Measurements from ENCODE around the gene SMIM23. TPM values are rescaled to one million over a fixed set of nuclear protein-coding genes. Genes with fewer than 3 reads are reported as not detected.

Gene SMIM23
- total and polyA plus RNA-seq, 2 experiments from 2014 or later, result not detected

DNA sequence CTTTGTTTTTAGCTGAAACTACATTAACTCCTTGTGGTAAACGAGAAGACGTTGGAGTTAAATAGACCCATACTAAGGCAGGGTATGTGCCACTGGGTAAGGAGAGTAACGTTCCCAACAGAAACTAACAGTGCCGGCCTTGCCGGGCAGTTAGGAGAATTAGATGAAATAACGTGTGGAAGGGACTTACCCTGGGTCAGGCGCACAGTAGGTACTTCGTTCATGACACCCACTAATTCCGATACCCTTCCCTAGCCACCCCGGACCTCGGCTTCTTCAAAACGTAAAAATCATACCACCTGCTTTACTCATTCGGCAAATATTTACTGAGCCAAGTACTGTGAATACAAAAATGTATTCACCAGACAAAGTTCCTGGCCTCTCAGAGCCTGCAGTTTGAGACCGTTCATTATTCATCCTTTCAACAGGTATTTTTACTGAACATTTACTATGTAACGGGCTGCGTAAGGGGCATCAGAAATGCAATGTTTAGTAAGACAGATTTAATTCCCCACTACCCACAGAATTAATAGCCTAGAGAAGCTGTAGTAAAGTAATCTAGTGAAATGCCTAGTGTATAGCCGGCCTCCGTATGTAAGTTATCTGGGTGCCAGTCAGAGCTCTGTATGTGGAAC lies 3.2 kb upstream of the SMIM23 start:
- no peak for TF ChIP-seq CTCF (IDR thresholded peaks at IDR 0.05; ENCODE audit: low read depth, low read length)
- no peak overlapping the region for H3K4me3 ChIP-seq
- H3K9me3 ChIP-seq (ENCODE audit: low read depth), result no peaks in the 10 kb centered on the region
- H3K36me3 ChIP-seq, result no peaks in the 10 kb centered on the region
- no peak for DNase-seq (ENCODE audit: low read depth in 1 of 2, low spot score in 1 of 2)
- H3K27me3 ChIP-seq, result no peaks in the 10 kb centered on the region
- no peak overlapping the region for H3K27ac ChIP-seq
- H3K4me1 ChIP-seq (ENCODE audit: low read depth), result no peaks in the 10 kb centered on the region

GRCh38 chr5:171783051-171783450 lies 2.6 kb upstream of the SMIM23 start:
- Histone ChIP-seq H3K27ac (no peak overlapping the region), H3K27me3 (no peaks in the 10 kb centered on the region), H3K36me3 (no peaks in the 10 kb centered on the region), H3K4me3 (no peak overlapping the region), H3K4me1 (ENCODE audit: low read depth) (no peaks in the 10 kb centered on the region), H3K9me3 (ENCODE audit: low read depth) (no peaks in the 10 kb centered on the region)
- DNase-seq (ENCODE audit: low read depth in 1 of 2, low spot score in 1 of 2), result peak in 1 of 2 donors; percentile 54
- no peak for TF ChIP-seq CTCF (IDR thresholded peaks at IDR 0.05; ENCODE audit: low read depth, low read length)

GRCh38 chr5:171789353-171789752 lies 3.7 kb downstream of the SMIM23 start:
- H3K27me3 ChIP-seq, result no peaks in the 10 kb centered on the region

GRCh38 chr5:171790408-171790807 lies 4.8 kb downstream of the SMIM23 start:
- H3K27me3 ChIP-seq, result no peaks in the 10 kb centered on the region
- H3K9me3 ChIP-seq (ENCODE audit: low read depth), result no peaks in the 10 kb centered on the region
- H3K4me3 ChIP-seq, result no peak overlapping the region
- no peak overlapping the region for H3K27ac ChIP-seq
- DNase-seq (ENCODE audit: low read depth in 1 of 2, low spot score in 1 of 2), result no peak
- H3K4me1 ChIP-seq (ENCODE audit: low read depth), result no peaks in the 10 kb centered on the region
- no peaks in the 10 kb centered on the region for H3K36me3 ChIP-seq
- no peak for TF ChIP-seq CTCF (IDR thresholded peaks at IDR 0.05; ENCODE audit: low read depth, low read length)

More at GRCh38 chr5:171789353-171789752, 3.7 kb downstream of the SMIM23 start:
- DNase-seq (ENCODE audit: low read depth in 1 of 2, low spot score in 1 of 2), result no peak
- H3K4me3 ChIP-seq, result no peak overlapping the region
- no peaks in the 10 kb centered on the region for H3K9me3 ChIP-seq (ENCODE audit: low read depth)
- H3K4me1 ChIP-seq (ENCODE audit: low read depth), result no peaks in the 10 kb centered on the region
- no peaks in the 10 kb centered on the region for H3K36me3 ChIP-seq
- TF ChIP-seq CTCF (IDR thresholded peaks at IDR 0.05; ENCODE audit: low read depth, low read length), result no peak
- H3K27ac ChIP-seq, result no peak overlapping the region

GRCh38 chr5:171794470-171794960 lies 8.9 kb downstream of the SMIM23 start:
- TF ChIP-seq CTCF (IDR thresholded peaks at IDR 0.05; ENCODE audit: low read depth, low read length), result no peak
- Histone ChIP-seq H3K4me3 (no peak overlapping the region), H3K36me3 (no peaks in the 10 kb centered on the region), H3K4me1 (ENCODE audit: low read depth) (no peaks in the 10 kb centered on the region), H3K27ac (no peak overlapping the region), H3K27me3 (no peaks in the 10 kb centered on the region), H3K9me3 (ENCODE audit: low read depth) (no peaks in the 10 kb centered on the region)
- DNase-seq (ENCODE audit: low read depth in 1 of 2, low spot score in 1 of 2), result no peak
